OCI-LY1 (cell line): ENCODE results near the gene OR4D10.

ENCODE experiments used
- CTCF ChIP-seq: fragments of 200-600 bp; sonication (generic), shearing (Covaris generic); IDR thresholded peaks from 2 replicates; pipeline ENCODE4 v1.5.1; 2017; ENCODE audit warnings: mild to moderate bottlenecking, antibody characterized with exemption, low read length, moderate library complexity, mixed read lengths
- EZH2 ChIP-seq: fragments of 200-600 bp; sonication (generic), shearing (Covaris generic); IDR thresholded peaks from 2 replicates; pipeline ENCODE4 v1.8.0; 2017; ENCODE audit warnings: borderline replicate concordance, mixed run types, mild to moderate bottlenecking, antibody characterized with exemption, low read length, moderate library complexity, mixed read lengths

DNA sequence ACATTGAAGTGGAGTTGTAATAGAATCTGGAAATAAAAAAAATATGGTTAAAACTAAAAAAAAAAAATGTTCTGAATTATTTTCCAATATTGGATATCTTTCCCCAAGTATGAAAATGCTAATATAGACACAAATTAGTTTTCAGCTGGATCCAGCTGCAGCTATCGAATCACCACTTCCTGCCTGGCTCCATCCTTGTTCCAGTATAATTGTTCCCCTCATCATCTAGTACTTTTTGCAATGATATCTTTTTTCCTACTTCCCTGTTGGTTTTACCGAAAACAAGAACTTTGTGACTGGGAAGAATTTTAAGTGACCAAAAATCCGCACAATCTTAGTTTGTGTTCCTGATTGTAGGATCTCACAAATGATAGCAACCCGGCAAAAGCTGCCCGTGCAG lies 47.6 kb downstream of the OR4D10 start:
- TF ChIP-seq CTCF (no peak), EZH2 (no peak)
